NCI-H2107 (cell line): ENCODE measurements around the gene STX7.

Experiments used
- DNase-seq: peaks from one replicate; lab custom pipeline; 2025; lab: John Stamatoyannopoulos, UW

Gene STX7

DNA sequence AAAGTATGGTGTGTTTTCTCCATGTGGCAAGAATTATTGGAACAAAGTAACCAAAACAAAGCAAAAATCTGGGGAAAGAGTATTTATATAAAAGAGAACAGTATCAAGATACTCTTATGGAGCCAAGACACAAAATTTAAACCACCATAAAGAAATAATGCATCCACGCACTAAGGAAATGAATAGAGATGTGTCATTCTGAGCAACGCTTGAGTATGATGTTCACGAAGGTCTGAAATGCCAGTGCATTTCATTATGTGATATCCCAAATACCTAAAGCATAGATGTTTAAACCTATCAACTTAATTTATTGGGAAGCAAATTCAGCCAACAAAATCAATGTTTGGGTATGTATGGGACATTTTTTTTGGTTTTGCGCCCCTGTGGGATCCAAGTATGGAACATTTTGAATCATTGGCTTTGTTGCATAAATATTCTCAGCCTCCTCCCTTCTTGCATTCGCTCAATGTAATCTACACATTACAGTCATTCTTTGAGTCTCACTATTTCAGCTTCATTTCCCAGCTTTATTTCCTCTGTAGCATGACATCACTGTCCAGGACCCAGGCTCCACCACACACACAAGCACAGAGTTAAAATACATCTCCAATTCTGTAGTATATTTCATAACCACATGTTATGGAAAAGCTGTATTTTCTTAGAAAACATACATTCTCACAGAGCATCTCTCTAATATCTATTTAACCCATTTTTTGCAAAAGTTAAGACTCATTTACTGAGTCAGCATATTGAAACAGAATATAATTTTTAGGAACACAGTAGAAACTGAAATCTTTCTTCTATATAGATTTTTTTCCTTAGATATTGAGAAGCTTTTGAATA, 100.0 kb downstream of the STX7 start:
- no peak for DNase-seq

- no peak for DNase-seq
These were observed 101.6 kb downstream of the STX7 start for GRCh38 chr6:132411296-132411695.

DNA sequence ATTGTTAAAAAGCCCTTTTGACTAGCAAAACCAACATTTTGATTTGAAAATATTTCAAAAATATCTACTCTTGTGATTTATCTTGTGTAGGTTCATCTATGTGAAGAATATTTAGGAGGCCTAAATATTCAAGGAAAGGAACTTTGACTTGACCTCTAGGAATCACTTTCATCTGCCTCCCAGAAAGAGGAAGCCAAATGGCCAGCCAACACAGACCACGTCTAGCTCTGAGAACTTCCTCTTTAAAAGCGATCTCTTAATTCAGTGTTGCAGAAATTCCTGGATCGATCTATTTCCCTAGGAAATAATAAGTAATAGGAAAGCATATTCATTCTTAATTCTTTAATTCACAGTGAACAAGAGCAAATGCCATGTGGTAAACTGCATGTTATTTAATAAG, 102.1 kb downstream of the STX7 start:
- DNase-seq: no peak

DNA sequence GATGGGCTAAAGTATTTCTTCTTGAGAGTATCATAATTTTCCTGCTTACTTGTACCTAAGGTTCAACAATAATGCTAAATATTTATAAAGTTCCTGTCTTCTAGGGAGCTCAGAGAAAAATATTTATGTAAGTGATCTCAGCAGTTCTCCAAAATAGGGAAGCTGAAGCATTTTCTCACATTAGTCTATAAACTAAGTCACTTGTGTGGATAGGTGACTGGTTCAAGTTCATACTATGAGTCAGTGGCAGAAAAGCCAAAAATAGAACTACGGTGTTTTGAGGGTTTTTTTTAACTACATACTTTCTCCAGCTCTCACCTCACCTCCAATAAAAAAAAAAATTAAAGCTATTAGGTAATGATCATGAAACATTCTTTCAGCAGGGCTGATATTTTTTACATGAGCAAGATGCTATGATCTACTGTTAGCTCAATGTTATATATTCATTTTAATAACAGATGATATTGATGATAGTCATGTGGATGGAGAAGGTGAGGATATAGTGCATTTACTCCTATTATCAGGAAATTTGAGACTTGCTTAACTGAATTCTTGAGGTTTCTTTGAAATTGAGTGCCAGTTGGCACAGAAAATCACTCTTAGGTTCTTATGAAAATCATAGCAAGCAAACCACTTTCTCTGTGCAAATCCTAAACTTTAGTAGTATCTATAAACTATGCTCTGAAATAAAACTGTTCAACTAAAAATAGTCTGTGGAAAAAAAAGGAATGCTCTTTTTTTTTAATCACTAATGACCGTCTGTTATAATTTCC, 107.6 kb downstream of the STX7 start:
- DNase-seq: no peak

DNA sequence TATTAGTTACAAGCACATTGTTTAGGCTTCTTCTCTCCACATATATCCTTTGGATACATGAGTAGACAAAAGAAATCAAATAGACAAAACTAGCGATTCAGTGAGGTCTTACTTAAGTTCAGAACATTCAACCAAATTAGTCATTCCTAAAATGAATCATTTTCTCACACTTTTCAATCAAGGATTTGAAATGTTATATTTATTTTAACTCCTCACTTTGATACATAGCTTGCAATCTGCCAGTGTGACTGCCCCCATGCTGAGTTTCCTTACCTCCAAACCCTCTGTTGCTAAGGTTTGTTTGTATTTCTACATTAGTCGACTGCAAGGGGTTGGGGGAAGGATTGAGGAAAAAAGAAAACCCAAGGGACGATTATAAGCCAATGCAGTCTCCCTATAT, 108.2 kb downstream of the STX7 start:
- no peak for DNase-seq

GRCh38 chr6:132404330-132404729, 108.6 kb downstream of the STX7 start:
- DNase-seq: no peak

- DNase-seq: no peak
These were observed 111.2 kb downstream of the STX7 start for GRCh38 chr6:132401618-132402285.

GRCh38 chr6:132400883-132401617, 111.9 kb downstream of the STX7 start, which contains the start of gene MOXD1:
Gene MOXD1 (minus strand): TSS chr6:132401475. CDS start chr6:132401426, 49 bp downstream.
- DNase-seq: no peak

GRCh38 chr6:132400555-132400882, 112.4 kb downstream of the STX7 start:
- DNase-seq: no peak

- no peak for DNase-seq
These were observed 113.4 kb downstream of the STX7 start for GRCh38 chr6:132399376-132400074.
